Stimulated activated CD8-positive, alpha-beta memory T cell treated with anti-CD3 and anti-CD28 coated beads, Interleukin-4, amount 100 ng/mL, for 1 hour (primary cell): ENCODE data around the gene ALG12.
"Not testable (repeated sequence)": the region's sequence is repeated elsewhere in the genome, so short reads cannot be mapped to it uniquely, and the experiment has no call there.

ENCODE experiments used
- DNase-seq, 2 donors: peaks; one replicate each; pipeline ENCODE4 v3.0.0-alpha.2; 2020; ENCODE audit warnings: low read depth in 2 of 2, low spot score in 1 of 2

The ALG12 gene

GRCh38 chr22:49946612-49947295 is 28.5 kb upstream of the ALG12 start:
- DNase-seq = no peak

GRCh38 chr22:49945042-49945794 is 27.0 kb upstream of the ALG12 start:
- DNase-seq = not testable (repeated sequence)

- DNase-seq = no peak
These were observed 26.2 kb upstream of the ALG12 start for GRCh38 chr22:49944399-49944891.

- DNase-seq = no peak
These were observed 25.6 kb upstream of the ALG12 start for GRCh38 chr22:49943771-49944398.

- no peak for DNase-seq
These were observed 25.1 kb upstream of the ALG12 start for GRCh38 chr22:49943405-49943765.

- no peak for DNase-seq
These were observed 24.5 kb upstream of the ALG12 start for GRCh38 chr22:49942565-49943404.

- DNase-seq = no peak
These were observed 23.5 kb upstream of the ALG12 start for GRCh38 chr22:49941507-49942316.

- DNase-seq = no peak
These were observed 20.4 kb upstream of the ALG12 start for GRCh38 chr22:49938565-49939136.

- no peak for DNase-seq
These were observed 19.7 kb upstream of the ALG12 start for GRCh38 chr22:49937758-49938564.

- DNase-seq = no peak
These were observed 18.9 kb upstream of the ALG12 start for GRCh38 chr22:49936973-49937757.

GRCh38 chr22:49936018-49936972 is 18.1 kb upstream of the ALG12 start:
- DNase-seq = peak; percentile 64 to 82

- DNase-seq = no peak
These were observed 17.3 kb upstream of the ALG12 start for GRCh38 chr22:49935561-49935960.

GRCh38 chr22:49934891-49935557 is 16.8 kb upstream of the ALG12 start:
- DNase-seq = peak; percentile 73 to 80

GRCh38 chr22:49934160-49934890 is 16.1 kb upstream of the ALG12 start:
- DNase-seq = no peak

- DNase-seq = no peak
These were observed 15.3 kb upstream of the ALG12 start for GRCh38 chr22:49933236-49934159.
